ENCODE results near the gene UFD1.

GRCh38 chr22:19473578-19473977 is 5.4 kb downstream of the UFD1 start:
- no peak for TF ChIP-seq CTCF (IDR thresholded peaks at IDR 0.05)
- no peak for TF ChIP-seq POLR2A (IDR thresholded peaks at IDR 0.05)

All from esophagus squamous epithelium (tissue), 4 donors.